ENCODE data around the gene MYL3.

The MYL3 gene

GRCh38 chr3:46883054-46883829 is 20.0 kb upstream of the MYL3 start:
- H3K27ac ChIP-seq, result no peak overlapping the region
- TF ChIP-seq, protein P1, sequence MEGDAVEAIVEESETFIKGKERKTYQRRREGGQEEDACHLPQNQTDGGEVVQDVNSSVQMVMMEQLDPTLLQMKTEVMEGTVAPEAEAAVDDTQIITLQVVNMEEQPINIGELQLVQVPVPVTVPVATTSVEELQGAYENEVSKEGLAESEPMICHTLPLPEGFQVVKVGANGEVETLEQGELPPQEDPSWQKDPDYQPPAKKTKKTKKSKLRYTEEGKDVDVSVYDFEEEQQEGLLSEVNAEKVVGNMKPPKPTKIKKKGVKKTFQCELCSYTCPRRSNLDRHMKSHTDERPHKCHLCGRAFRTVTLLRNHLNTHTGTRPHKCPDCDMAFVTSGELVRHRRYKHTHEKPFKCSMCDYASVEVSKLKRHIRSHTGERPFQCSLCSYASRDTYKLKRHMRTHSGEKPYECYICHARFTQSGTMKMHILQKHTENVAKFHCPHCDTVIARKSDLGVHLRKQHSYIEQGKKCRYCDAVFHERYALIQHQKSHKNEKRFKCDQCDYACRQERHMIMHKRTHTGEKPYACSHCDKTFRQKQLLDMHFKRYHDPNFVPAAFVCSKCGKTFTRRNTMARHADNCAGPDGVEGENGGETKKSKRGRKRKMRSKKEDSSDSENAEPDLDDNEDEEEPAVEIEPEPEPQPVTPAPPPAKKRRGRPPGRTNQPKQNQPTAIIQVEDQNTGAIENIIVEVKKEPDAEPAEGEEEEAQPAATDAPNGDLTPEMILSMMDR (IDR thresholded peaks at IDR 0.05), result no peak
- TF ChIP-seq ZFX (IDR thresholded peaks at IDR 0.05; ENCODE audit: borderline replicate concordance), result no peak

- TF ChIP-seq, protein P1 (IDR thresholded peaks at IDR 0.05), result no peak
- TF ChIP-seq ZFX (IDR thresholded peaks at IDR 0.05; ENCODE audit: borderline replicate concordance), result no peak
- H3K27ac ChIP-seq, result no peak overlapping the region
Measured at GRCh38 chr3:46882377-46883053, 19.3 kb upstream of the MYL3 start.

DNA sequence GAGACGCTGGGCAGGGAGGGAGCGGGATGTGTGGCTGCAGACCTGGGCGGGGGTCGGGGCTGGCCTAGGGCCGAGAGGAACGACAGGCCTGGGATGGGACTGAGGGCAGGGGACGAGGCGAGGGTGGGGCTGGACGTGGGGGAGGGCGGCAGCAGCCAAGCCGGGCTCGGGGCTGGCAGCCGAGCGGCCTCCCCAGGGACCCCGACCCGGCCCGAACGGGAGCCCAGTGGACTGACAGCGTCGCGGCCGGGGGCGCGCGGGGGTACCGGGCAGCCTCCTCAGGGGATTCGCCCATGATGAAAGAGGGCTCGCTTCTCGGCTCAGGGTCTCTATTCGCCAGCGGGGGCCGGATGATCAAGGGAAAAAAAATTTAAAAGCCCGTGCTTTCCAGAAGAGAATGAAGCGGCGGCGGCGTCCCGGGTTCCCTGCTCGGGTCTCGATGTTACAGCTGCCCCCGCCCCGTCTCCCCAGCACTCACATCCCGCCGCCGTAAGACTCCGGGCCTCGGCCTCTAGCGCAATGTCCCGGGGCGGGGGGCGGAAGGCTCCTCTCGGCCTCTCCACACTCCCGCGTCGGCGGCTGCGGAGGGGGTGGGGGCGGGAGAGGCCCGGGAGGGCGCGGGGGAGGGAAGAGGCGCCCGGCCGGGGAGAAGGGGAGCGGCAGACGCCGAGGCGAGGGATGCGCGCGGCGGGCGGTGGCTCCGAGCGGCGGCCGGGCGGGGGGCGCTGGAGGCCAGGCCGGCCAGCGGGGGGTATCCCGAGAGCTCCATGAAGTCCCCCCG is 18.5 kb upstream of the MYL3 start:
- no peak for TF ChIP-seq ZFX (IDR thresholded peaks at IDR 0.05; ENCODE audit: borderline replicate concordance)
- TF ChIP-seq, protein P1 (IDR thresholded peaks at IDR 0.05), result no peak
- no peak overlapping the region for H3K27ac ChIP-seq

GRCh38 chr3:46880884-46881595 is 17.8 kb upstream of the MYL3 start:
- no peak for TF ChIP-seq ZFX (IDR thresholded peaks at IDR 0.05; ENCODE audit: borderline replicate concordance)
- TF ChIP-seq, protein P1 (IDR thresholded peaks at IDR 0.05), result no peak
- H3K27ac ChIP-seq, result no peak overlapping the region

GRCh38 chr3:46878781-46879436 is 15.7 kb upstream of the MYL3 start:
- H3K27ac ChIP-seq, result no peak overlapping the region
- TF ChIP-seq ZFX (IDR thresholded peaks at IDR 0.05; ENCODE audit: borderline replicate concordance), result no peak
- TF ChIP-seq, protein P1 (IDR thresholded peaks at IDR 0.05), result no peak

DNA sequence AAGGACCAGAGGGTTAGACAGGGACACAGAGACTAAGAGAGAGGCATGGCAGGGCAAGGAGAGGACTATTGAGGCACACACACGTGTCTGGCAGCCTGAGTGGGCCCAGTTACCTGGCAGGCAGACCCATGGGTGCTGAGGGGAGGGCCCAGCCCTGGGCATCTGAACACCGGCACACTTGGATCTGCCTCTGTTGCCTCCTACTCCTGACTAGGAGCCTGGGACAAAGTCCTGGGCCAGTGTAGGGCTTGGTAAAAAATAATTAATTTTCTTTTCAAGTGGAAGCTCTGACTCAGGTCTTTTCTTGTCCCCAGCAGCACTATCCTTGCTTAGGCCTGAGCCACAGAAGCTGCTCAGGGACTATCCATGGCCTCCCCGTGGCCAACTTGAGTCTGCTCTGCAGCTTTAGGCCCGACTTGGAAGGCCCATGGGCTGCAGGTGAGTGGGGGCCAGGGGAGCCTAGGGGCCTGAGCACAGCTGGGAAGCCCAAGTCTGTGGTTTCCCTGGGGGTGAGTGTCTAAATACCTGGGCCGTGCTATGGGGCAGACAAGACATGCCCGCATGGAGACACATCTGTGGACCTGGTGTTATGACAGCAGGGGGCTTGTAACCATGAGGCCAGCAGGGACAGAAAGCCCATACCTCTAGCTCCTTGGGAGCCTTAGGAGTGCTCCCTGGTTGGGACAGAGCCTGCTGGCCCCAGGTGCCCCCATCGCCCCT is 14.3 kb upstream of the MYL3 start, which contains the start of gene PTH1R:
Gene PTH1R (plus strand): TSS at position 316 of the 720 bp plus-strand sequence. CDS start 5,839 bp downstream, outside the sequence.
- TF ChIP-seq, protein P1 (IDR thresholded peaks at IDR 0.05), result no peak
- no peak for TF ChIP-seq ZFX (IDR thresholded peaks at IDR 0.05; ENCODE audit: borderline replicate concordance)
- no peak within 1 kb of the TSS for H3K27ac ChIP-seq

All from 22Rv1 (cell line).